Nucleus accumbens (tissue), 56 donors: Measurements from ENCODE around the gene ISLR.

Source experiments
- DNase-seq, 56 donors: peaks; one replicate each; lab custom pipeline; 2025; lab: John Stamatoyannopoulos, UW

ISLR gene

GRCh38 chr15:74170875-74171578 lies 2.5 kb upstream of the ISLR start:
- no peak for DNase-seq

DNA sequence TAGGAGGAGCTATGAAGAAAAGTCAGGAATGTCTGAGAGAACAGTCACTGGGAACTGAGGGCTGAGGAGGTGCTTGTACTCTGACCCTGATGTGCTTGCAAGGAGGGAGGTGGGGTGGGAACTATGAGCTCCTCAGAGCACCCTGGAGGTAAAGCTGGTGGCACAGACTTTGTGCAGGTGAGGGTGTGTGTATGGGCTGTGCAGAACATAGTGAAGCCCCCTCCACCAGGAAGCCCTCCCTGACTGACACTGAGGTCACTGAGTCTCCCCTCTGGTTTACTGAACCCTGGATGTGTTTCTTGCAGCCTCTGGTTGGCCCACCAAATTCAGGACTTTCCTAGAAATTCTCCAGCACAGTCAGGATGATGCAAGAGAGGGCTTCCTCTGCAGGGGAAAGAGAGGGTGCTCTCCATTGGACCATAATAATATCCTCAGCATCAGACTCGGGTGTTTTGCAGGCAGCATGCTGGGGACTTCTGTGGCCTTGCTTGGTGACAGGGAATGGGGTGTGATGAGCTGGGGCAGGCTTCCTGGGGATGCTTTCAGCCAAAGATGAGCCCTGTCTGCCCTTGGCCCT lies 1.5 kb upstream of the ISLR start:
- DNase-seq = no peak

DNA sequence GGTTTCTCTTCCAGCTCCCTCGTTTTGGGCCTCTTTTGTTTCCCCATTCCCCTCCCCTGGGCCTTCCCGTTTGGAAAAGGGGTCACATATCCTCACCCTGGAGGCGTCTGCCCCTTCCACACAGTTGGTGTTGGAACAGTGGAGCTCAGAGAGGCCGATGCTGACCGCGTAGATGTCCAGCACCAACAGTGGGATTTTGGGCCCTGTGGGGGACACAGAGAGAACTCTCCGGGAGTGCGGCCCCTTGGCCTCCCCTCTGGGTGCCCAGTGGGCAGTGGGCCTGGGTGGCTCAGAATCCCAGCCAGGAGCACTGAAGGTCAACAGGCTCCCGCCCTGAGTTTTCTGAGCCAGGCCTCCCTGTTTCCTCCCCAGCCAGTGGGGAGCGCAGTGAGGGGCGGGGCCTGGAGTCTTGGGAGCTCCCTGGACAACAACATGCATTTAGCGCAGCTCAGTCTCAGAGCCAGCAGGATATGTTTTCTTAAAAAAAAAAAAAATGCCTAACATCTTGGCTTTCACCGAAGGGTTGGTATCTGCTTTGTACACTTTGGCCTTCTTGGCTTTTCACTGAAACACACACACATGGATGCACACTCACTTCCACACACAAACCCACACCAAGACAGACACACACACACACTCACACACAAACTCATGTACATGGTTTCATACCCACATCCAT lies 670 bp upstream of the ISLR start:
- no peak for DNase-seq

- no peak for DNase-seq
These were observed 878 bp downstream of the ISLR start for GRCh38 chr15:74174219-74174957.

GRCh38 chr15:74174958-74175253 lies 1.4 kb downstream of the ISLR start:
- DNase-seq = no peak

DNA sequence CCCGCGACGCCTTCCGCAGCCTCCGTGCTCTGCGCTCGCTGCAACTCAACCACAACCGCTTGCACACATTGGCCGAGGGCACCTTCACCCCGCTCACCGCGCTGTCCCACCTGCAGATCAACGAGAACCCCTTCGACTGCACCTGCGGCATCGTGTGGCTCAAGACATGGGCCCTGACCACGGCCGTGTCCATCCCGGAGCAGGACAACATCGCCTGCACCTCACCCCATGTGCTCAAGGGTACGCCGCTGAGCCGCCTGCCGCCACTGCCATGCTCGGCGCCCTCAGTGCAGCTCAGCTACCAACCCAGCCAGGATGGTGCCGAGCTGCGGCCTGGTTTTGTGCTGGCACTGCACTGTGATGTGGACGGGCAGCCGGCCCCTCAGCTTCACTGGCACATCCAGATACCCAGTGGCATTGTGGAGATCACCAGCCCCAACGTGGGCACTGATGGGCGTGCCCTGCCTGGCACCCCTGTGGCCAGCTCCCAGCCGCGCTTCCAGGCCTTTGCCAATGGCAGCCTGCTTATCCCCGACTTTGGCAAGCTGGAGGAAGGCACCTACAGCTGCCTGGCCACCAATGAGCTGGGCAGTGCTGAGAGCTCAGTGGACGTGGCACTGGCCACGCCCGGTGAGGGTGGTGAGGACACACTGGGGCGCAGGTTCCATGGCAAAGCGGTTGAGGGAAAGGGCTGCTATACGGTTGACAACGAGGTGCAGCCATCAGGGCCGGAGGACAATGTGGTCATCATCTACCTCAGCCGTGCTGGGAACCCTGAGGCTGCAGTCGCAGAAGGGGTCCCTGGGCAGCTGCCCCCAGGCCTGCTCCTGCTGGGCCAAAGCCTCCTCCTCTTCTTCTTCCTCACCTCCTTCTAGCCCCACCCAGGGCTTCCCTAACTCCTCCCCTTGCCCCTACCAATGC lies 2.0 kb downstream of the ISLR start:
- DNase-seq = no peak

GRCh38 chr15:74176262-74177214 lies 3.0 kb downstream of the ISLR start:
- DNase-seq = no peak

GRCh38 chr15:74178326-74179100 lies 5.0 kb downstream of the ISLR start:
- no peak for DNase-seq

DNA sequence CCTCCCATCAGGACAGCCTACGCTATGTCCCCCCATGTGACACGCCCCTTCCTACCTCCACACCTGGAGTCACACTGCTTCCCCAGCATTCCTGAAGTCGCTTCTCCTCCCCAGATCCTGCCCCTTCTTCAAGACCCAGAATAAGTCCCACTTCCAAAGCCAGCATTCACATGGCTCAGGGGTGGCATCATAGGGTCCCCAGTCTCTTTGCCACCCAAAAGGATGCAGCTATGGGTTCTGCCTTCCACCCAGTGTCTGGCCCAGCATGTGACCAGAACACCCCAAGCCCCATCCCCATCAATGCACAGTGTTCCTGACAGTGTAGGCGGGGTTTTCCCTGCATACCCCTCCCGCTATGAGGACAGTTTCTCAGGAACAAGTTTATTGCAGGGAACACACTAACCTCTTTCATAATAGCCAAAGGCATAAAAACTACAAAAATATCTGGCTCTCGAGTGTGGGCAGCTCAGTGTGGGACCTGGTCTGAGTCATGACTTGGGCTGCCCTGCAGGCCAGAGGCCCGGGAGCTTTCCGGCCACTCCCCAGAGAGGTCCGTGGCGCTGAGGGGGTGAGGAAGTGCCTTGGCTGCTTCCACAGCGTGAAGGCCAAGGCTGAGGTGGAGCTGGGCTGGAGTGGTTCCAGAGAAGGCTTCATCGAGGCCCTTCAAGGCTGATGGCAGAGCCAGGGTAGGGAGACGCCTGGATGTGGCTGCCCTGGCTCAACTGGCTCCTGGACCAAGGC lies 5.8 kb downstream of the ISLR start:
- DNase-seq = peak in 6 of 56 donors; percentile 8 to 41 (median 26)

DNA sequence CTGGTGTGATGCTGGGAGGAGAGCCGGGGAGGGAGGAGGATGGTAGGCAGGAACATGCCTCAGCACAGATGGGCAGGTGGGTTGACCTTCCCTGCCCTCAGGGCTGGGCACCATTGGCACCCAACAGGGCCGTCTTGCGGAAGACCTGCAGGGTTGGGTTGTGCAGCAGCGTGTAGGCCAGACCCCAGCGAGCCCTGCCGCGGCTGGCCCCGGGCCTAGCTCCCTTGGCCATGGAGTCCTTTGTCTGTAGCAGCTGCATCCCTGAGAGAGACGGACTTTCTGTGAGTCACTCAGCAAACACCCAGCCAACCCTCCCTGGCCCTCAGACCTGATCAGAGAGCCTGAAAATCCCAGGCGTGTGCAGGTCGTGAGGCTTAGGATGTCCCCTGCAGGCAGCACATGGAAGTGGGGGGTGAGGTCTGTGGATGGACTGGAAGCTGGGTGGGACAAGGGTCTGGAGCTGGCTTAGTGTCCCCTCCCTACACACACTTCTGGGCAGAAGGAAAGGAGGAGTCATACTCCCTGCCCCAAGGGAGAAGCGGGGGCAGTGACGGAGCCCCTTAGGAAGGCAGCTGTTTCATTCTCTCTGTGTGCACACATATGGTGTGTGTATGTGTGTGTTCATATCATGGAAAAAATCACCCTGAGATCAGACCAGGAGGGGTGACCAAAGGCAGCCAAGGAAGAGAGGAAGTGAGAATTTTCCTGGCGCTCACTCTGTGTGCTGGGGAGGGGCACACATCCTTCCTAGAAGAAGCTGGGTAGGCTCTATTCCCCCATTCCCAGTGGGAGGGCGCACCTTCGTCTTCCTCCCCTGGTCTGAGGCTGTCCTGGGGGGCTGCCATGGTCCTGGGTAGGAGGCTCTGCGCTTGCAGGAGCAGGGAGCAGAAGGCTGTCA lies 6.7 kb downstream of the ISLR start:
- no peak for DNase-seq

DNA sequence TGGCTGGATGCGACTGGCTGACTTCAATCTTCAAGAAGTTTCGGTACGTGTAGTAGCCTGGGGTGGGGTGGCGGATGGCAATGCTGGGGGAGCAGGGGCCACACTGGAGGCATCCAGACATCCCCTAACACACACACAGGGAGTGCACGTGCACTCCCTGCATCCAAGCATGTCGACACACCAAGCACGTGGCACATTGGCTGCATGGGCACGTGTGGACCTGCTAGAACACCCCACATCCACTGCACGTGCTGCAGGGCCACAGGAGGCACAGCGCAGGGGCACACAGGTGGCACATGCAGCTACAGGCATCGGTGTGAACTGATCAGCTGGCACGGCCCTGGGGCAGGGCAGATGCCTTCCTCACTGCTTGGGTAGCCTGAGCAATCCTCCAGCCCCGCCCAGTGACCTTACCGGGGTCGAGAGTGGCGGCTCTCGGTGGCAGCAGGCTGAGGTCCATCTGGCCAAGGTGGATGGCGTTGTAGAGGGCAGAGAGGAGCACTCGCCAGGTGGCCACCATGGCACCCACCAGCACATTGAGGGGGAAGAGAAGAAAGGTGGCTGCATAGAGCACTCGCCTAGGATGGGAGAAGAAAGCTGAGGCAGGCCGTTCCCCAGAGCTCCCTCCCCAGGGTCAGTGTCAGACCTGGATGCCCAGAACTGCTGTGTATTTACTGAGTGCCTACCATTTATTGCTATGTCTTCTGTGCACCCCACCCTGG lies 7.5 kb downstream of the ISLR start:
- no peak for DNase-seq

DNA sequence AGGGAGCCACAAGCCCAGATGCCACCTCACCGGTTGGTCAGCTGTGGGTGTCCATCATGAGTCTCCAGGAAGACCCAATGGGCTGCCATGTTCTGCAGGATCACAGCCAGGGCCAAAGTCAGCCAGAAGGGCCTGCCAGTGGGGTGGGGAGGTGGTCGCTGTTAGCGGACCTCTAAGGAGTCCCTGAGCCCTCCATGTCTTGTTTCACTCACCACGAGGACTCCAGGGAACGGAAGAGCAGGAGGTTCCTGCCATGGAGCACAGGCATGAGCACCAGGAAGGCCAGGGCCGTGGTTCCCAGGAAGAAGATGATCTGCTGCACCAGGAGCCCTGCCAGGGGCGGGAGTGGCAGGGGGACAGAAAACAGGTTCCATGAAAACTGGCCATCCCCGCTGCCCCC lies 8.6 kb downstream of the ISLR start:
- DNase-seq = no peak

DNA sequence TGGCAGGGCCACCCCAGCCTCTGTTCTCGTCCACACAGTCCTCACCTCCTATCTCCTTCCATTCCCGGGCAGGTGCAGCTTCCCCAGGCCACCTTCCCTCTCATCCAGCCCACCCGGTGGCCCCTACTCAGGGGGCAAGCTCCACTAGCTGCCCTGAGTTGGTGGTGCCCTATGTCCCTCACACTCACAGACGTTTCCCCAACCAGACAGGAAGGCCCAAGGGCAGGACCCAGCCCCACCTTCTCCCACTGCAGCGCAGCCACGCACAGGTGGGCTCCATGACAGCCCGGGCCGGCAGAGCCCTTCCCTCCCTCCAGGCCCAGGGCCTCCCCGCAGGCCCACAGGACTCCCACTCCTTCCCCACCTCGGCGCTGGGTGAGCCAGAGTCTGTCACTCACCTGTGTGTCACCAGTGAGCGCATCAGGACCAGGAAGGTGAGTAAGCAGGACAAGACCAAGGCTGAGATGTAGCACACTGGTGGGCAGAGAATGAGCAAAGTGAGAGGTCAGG lies 11.1 kb downstream of the ISLR start:
- DNase-seq = no peak

- DNase-seq = no peak
These were observed 12.3 kb downstream of the ISLR start for GRCh38 chr15:74185710-74186348.

- DNase-seq = no peak
These were observed 14.7 kb downstream of the ISLR start for GRCh38 chr15:74188216-74188615.
